HT1080 (cell line): ENCODE results near the gene MSI2. TPM values are rescaled to one million over a fixed set of nuclear protein-coding genes. Genes with fewer than 3 reads are reported as not detected.

ENCODE experiments used
- DNase-seq: peaks from one replicate; pipeline ENCODE4 v3.0.0-alpha.2; 2015; ENCODE audit warnings: low read depth
- small RNA-seq: library from RNA; depleted of rRNA; stranded (forward); fragments of <200 nt; gene quantifications from one replicate; pipeline ENCODE3, GENCODE V24; 2014
- total RNA-seq: library from RNA; depleted of rRNA; stranded (reverse); fragments of >200 nt; shearing (Covaris generic); gene quantifications from 2 replicates; pipeline ENCODE4 v1.2.3, GENCODE V29; 2014; rRNA removed

Gene MSI2
- total RNA-seq, 1 experiment from 2014 or later: 33.0 TPM

DNA sequence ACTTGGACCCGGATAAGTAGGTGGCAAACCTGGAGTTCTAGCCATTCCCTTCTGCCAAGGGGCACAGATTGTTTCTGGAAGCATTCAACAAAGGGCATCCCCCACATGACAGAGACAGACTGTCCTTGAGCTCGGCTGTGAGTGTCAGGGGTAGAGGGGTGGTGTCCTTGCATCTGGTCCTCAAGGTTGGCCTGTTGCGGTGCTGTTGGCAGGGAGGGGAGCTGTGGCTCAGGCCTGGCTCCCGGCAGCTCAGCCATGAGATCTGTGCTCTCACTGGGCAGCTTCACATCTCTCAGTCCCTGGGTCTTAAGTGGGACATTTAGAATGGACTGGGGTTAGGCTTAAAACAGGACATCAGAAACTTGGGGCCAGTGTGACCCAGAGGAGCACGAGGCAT lies 468.4 kb downstream of the MSI2 start:
- DNase-seq: no peak

GRCh38 chr17:57726213-57726790 lies 470.0 kb downstream of the MSI2 start:
- no peak for DNase-seq

GRCh38 chr17:57726838-57727237 lies 470.5 kb downstream of the MSI2 start:
- DNase-seq: no peak

DNA sequence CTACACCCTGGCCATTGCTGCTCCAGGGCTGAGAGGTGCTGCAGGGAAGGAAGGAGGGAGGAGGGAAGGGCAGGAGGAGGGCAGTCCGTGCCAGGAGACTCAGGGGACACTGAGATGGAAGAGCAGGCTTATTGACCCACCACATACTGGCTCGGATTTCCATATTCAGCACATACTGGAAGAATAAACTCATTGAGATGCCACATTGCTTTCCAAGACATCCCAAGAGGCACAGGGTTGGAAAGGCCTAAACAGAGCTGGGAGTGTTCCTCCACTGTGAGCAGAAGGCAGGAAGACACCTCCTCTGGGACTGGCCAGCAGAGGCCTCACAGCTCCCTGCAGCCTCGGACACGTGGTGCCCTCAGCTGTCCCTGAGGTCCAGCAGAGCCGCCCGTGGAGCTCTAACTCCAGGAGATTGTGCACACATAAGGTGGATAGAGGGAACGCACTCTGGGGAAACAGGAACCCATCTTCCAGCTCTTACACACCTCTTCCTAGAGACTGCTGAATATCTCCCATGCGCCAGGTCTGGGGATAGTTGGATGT lies 471.4 kb downstream of the MSI2 start:
- no peak for DNase-seq

DNA sequence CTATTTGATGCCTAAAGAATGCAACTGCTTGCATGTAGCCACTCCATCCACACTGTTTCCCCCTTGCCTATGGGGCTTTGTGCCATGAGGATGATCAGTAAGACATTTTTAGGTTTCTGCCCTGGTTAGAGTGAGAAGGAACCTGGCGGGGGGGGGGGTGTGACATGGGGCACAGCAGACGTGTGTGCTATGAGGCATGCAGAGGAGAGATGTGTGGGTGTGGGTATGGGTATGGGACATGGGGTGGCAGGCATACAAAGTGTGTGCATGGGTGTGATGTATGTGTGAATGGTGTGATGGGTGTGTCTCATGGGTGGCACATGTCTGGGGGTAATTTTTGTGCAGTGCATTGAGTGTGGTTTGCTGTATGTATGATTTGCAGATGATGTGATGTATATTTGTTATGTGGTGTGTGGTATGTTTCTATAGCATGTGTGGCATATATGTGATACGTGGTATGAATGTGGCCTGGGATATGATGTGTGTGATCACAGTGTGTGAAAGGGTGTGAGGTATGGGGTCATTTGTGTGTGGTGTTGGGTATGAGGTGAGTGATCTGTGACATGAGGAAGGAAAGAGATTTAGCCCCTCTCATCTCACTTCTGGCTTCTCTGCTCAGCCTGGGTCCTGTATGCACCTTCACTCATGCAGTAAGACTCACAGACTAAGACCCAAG lies 473.8 kb downstream of the MSI2 start:
- DNase-seq: no peak

DNA sequence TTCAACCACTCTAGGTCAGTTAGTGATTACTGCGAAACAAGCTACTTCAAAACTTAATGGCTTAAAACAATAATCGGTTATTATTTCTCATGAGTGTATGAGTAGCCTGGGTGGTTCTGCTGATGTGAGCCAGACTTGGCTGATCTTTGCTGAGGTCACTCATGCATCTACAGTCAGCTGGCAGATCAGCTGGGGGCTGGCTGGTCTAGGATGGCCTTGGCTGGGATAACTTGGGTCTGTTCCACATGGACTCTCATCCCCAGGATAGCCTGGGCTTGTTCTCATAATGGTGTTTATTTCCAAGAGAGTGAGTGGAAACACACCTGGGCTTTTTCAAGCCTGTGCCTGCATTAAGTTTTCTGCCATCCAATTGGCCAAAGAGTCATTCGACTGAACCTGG lies 475.7 kb downstream of the MSI2 start:
- DNase-seq: no peak

DNA sequence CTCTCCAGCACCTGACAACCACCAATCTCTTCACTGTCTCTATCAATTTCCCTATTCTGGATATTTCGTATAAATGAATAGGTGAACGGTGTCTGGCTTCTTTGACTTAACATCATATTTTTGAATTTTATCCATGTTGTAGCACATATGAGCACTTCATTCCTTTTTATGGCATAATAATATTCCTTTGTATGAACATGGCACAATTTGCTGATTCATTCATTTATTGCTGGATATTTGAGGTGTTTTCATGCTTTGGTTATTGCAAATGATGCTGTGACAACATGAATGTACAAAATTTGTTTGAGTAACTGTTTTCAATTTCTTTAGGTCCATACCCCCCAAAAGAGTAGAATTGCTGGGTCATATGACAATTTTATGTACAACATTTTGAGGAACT lies 476.8 kb downstream of the MSI2 start:
- DNase-seq: no peak

Small RNA genes within 50 kb of the gene (small RNA-seq; reads per million reads assigned to genes)
- not detected for gene RN7SL449P
- not detected for gene RNU7-134P

Other genes starting within 250 kb of the MSI2 start
- 42.9 and 54.5 TPM in 2 replicates for gene AKAP1, start 171.3 kb upstream of the MSI2 start, total RNA-seq